Measurements from ENCODE around the gene TRIM9. TPM values are rescaled to one million over a fixed set of nuclear protein-coding genes. Genes with fewer than 3 reads are reported as not detected.

TRIM9 gene
- total and polyA plus RNA-seq, 2 donors (not counting 3 experiments of a cell fraction or from before 2014, with no cell fraction given): not detected

DNA sequence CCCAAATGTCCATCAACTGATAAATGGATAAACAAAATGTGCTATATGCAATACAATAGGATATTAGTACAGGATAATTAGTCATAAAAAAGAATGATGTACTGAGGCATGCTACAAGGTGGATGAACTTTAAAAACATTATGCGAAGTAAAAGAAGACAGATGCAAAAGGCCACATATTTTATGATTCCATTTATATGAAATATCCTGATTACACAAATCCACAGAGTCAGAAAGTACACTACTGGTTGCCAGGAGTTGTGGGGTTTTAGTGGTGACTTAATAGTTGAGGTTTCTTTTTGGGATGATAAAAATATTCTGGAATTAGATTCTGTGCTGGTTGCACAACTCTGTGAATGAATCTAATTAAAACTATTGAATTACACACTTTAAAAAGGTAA is 12.6 kb downstream of the TRIM9 start:
- dilution Hi-C loops (cut with MboI; ENCODE audit: extremely low pct_ligation_motif_present, low sequenced_read_pairs) (no loop called here), intact Hi-C loops (cut with micrococcal nuclease) (no loop called here)
- POLR2A ChIA-PET: no interaction called here

DNA sequence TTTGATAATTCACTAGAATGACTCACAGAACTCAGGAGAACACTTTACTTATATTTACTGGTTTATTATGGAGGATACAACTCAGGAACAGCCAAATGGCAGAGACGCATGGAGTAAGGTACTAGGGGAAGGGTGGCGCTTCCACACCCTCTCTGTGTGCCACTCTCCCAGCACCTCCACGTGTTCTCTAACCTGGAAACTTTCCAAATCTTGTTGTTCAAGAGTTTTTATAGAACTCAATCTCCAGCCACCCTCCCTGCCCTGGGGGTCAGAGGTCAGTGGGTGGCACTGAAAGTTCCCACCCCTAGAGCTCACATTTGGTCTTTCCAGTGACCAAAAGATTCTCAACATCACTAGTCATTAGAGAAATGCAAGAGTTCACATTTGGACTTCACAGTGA is 13.2 kb downstream of the TRIM9 start:
- no TSS peak for BruUV-seq (replicated peaks)
- H3K79me2 ChIP-seq (ENCODE audit: control insufficient read depth, insufficient read depth, low read length): no peaks in the 10 kb centered on the region
- no peaks in the 10 kb centered on the region for H3K36me3 ChIP-seq (ENCODE audit: control insufficient read depth in 2 of 2, extremely low read depth in 1 of 2, insufficient read depth in 2 of 2, low read length in 2 of 2)
- intact Hi-C loops (cut with micrococcal nuclease): no loop called here
- TF ChIP-seq, protein P1, sequence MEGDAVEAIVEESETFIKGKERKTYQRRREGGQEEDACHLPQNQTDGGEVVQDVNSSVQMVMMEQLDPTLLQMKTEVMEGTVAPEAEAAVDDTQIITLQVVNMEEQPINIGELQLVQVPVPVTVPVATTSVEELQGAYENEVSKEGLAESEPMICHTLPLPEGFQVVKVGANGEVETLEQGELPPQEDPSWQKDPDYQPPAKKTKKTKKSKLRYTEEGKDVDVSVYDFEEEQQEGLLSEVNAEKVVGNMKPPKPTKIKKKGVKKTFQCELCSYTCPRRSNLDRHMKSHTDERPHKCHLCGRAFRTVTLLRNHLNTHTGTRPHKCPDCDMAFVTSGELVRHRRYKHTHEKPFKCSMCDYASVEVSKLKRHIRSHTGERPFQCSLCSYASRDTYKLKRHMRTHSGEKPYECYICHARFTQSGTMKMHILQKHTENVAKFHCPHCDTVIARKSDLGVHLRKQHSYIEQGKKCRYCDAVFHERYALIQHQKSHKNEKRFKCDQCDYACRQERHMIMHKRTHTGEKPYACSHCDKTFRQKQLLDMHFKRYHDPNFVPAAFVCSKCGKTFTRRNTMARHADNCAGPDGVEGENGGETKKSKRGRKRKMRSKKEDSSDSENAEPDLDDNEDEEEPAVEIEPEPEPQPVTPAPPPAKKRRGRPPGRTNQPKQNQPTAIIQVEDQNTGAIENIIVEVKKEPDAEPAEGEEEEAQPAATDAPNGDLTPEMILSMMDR (IDR thresholded peaks at IDR 0.05; ENCODE audit: extremely low read depth in 1 of 2, insufficient read depth in 1 of 2, low read depth in 1 of 2, low read length in 2 of 2): no peak
- no peak for TF ChIP-seq FOS (IDR thresholded peaks at IDR 0.05; ENCODE audit: borderline replicate concordance, insufficient read depth, low read length)
- no peak for TF ChIP-seq GATA2 (IDR thresholded peaks at IDR 0.05; ENCODE audit: insufficient read depth, insufficient read length, low read depth, low read length)
- no peak for DNase-seq (ENCODE audit: low read depth, low spot score)
- H3K4me2 ChIP-seq (ENCODE audit: insufficient read depth, low read length): no peak overlapping the region
- ChIA-PET CTCF (no interaction called here), POLR2A (no interaction called here)
- peaks cover 7 to 11% of the 10 kb centered on the region in 2 experiments for H3K27me3 ChIP-seq (ENCODE audit: control insufficient read depth in 2 of 2, insufficient read depth in 2 of 2, low read length in 2 of 2)
- no peak overlapping the region for H2AFZ ChIP-seq (ENCODE audit: low read depth, low read length)
- no peaks in the 10 kb centered on the region for H3K9me1 ChIP-seq (replicated peaks; ENCODE audit: control insufficient read depth, extremely low read depth, insufficient read depth, low read length)
- H3K4me3 ChIP-seq (replicated peaks in 1 of 3; ENCODE audit: insufficient read depth in 1 of 3, low read depth in 1 of 3, low read length in 3 of 3): no peak overlapping the region
- no peak for FAIRE-seq
- no peak overlapping the region for H3K27ac ChIP-seq (ENCODE audit: insufficient read depth, low read depth, low read length)
- H3K4me1 ChIP-seq (ENCODE audit: control insufficient read depth, extremely low read depth, insufficient read depth, low read length): no peaks in the 10 kb centered on the region
- H4K20me1 ChIP-seq (replicated peaks; ENCODE audit: control insufficient read depth, extremely low read depth, insufficient read depth, low read length): no peaks in the 10 kb centered on the region
- dilution Hi-C loops (cut with MboI; ENCODE audit: extremely low pct_ligation_motif_present, low sequenced_read_pairs): no loop called here
- H3K9ac ChIP-seq (replicated peaks; ENCODE audit: extremely low read depth, insufficient read depth, low read length): no peak overlapping the region
- H3K9me3 ChIP-seq (replicated peaks; ENCODE audit: control insufficient read depth, insufficient read depth, low read length): no peaks in the 10 kb centered on the region

More for the DNA sequence above, 12.6 kb downstream of the TRIM9 start:
- Histone ChIP-seq H3K9me1 (replicated peaks; ENCODE audit: control insufficient read depth, extremely low read depth, insufficient read depth, low read length) (no peaks in the 10 kb centered on the region), H3K27me3 (ENCODE audit: control insufficient read depth in 2 of 2, insufficient read depth in 2 of 2, low read length in 2 of 2) (peaks cover 7 to 11% of the 10 kb centered on the region in 2 experiments), H3K27ac (ENCODE audit: insufficient read depth, low read depth, low read length) (no peak overlapping the region), H3K79me2 (ENCODE audit: control insufficient read depth, insufficient read depth, low read length) (no peaks in the 10 kb centered on the region), H3K9ac (replicated peaks; ENCODE audit: extremely low read depth, insufficient read depth, low read length) (no peak overlapping the region), H2AFZ (ENCODE audit: low read depth, low read length) (no peak overlapping the region), H3K36me3 (ENCODE audit: control insufficient read depth in 2 of 2, extremely low read depth in 1 of 2, insufficient read depth in 2 of 2, low read length in 2 of 2) (no peaks in the 10 kb centered on the region), H3K4me1 (ENCODE audit: control insufficient read depth, extremely low read depth, insufficient read depth, low read length) (no peaks in the 10 kb centered on the region), H3K9me3 (replicated peaks; ENCODE audit: control insufficient read depth, insufficient read depth, low read length) (no peaks in the 10 kb centered on the region), H3K4me2 (ENCODE audit: insufficient read depth, low read length) (no peak overlapping the region), H3K4me3 (replicated peaks in 1 of 3; ENCODE audit: insufficient read depth in 1 of 3, low read depth in 1 of 3, low read length in 3 of 3) (no peak overlapping the region), H4K20me1 (replicated peaks; ENCODE audit: control insufficient read depth, extremely low read depth, insufficient read depth, low read length) (no peaks in the 10 kb centered on the region)
- CTCF ChIA-PET: no interaction called here
- BruUV-seq (replicated peaks): no TSS peak
- TF ChIP-seq FOS (IDR thresholded peaks at IDR 0.05; ENCODE audit: borderline replicate concordance, insufficient read depth, low read length) (no peak), JUN (IDR thresholded peaks at IDR 0.05; ENCODE audit: borderline replicate concordance, insufficient read depth, insufficient read length, low read depth) (no peak)
- TF ChIP-seq, protein P2, sequence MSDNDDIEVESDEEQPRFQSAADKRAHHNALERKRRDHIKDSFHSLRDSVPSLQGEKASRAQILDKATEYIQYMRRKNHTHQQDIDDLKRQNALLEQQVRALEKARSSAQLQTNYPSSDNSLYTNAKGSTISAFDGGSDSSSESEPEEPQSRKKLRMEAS (IDR thresholded peaks at IDR 0.05; ENCODE audit: insufficient read depth, insufficient read length): no peak
- DNase-seq (ENCODE audit: low read depth, low spot score) (no peak), FAIRE-seq (no peak)

Data from endothelial cell of umbilical vein (primary cell).